DND-41 (cell line): ENCODE measurements around the gene KRT86.

ENCODE experiments used
- EZH2 ChIP-seq: IDR thresholded peaks from 3 replicates; pipeline ENCODE4 v1.6.1; 2012; ENCODE audit warnings: borderline replicate concordance, low read depth, mild to moderate bottlenecking, moderate library complexity, low read length, inconsistent platforms; ENCODE audit not compliant: severe bottlenecking
- TF ChIP-seq, protein P1 (sequence below): IDR thresholded peaks from 2 replicates; pipeline ENCODE4 v1.5.1; 2012; ENCODE audit warnings: borderline replicate concordance, low read length, moderate library complexity, mild to moderate bottlenecking; ENCODE audit not compliant: poor library complexity, severe bottlenecking; ENCODE audit errors: extremely low read depth

DNA sequence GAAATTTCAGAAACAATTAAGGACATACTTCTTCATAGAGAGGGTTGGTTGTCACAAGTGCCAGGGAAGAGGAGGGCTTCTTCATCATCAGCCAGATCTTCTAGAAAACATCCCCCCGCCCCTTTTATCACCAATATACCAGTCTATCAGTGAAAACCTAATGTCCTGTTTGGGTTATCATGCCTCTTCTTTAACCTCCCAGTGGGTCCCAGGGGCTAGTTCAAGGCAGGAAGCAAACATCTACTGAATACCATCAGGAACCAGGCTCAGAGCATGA, 13.3 kb upstream of the KRT86 start:
- TF ChIP-seq, protein P1, sequence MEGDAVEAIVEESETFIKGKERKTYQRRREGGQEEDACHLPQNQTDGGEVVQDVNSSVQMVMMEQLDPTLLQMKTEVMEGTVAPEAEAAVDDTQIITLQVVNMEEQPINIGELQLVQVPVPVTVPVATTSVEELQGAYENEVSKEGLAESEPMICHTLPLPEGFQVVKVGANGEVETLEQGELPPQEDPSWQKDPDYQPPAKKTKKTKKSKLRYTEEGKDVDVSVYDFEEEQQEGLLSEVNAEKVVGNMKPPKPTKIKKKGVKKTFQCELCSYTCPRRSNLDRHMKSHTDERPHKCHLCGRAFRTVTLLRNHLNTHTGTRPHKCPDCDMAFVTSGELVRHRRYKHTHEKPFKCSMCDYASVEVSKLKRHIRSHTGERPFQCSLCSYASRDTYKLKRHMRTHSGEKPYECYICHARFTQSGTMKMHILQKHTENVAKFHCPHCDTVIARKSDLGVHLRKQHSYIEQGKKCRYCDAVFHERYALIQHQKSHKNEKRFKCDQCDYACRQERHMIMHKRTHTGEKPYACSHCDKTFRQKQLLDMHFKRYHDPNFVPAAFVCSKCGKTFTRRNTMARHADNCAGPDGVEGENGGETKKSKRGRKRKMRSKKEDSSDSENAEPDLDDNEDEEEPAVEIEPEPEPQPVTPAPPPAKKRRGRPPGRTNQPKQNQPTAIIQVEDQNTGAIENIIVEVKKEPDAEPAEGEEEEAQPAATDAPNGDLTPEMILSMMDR = no peak
- no peak for TF ChIP-seq EZH2
